Measurements from ENCODE around the gene BRAF. TPM values are rescaled to one million over a fixed set of nuclear protein-coding genes. Genes with fewer than 3 reads are reported as not detected.

Gene BRAF
- total RNA-seq, 1 donor from 2014 or later: 26.0 TPM

DNA sequence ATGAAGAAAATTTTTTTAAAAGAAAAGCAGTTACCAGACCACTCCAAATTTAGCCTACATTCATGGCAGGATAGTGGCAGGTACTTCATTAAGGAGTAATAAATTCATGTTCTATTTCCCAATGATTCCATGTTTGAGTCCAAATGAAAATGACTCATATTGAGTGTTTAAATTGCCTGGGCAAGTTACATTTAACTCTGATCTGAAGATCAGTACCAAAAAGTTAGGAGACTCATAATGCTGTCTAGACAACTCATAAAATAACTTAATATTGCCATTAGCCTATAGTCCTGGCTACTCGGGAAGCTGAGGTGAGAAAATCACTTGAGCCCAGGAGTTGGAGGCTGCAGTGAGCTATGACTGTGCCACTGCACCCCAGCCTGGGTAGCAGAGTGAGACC, 13.0 kb downstream of the BRAF start:
- TF ChIP-seq, protein P1, sequence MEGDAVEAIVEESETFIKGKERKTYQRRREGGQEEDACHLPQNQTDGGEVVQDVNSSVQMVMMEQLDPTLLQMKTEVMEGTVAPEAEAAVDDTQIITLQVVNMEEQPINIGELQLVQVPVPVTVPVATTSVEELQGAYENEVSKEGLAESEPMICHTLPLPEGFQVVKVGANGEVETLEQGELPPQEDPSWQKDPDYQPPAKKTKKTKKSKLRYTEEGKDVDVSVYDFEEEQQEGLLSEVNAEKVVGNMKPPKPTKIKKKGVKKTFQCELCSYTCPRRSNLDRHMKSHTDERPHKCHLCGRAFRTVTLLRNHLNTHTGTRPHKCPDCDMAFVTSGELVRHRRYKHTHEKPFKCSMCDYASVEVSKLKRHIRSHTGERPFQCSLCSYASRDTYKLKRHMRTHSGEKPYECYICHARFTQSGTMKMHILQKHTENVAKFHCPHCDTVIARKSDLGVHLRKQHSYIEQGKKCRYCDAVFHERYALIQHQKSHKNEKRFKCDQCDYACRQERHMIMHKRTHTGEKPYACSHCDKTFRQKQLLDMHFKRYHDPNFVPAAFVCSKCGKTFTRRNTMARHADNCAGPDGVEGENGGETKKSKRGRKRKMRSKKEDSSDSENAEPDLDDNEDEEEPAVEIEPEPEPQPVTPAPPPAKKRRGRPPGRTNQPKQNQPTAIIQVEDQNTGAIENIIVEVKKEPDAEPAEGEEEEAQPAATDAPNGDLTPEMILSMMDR (IDR thresholded peaks at IDR 0.05; ENCODE audit: insufficient read depth, low read depth, low read length): no peak
- no peak for TF ChIP-seq EZH2 (IDR thresholded peaks at IDR 0.05; ENCODE audit: insufficient read depth, low read length)

DNA sequence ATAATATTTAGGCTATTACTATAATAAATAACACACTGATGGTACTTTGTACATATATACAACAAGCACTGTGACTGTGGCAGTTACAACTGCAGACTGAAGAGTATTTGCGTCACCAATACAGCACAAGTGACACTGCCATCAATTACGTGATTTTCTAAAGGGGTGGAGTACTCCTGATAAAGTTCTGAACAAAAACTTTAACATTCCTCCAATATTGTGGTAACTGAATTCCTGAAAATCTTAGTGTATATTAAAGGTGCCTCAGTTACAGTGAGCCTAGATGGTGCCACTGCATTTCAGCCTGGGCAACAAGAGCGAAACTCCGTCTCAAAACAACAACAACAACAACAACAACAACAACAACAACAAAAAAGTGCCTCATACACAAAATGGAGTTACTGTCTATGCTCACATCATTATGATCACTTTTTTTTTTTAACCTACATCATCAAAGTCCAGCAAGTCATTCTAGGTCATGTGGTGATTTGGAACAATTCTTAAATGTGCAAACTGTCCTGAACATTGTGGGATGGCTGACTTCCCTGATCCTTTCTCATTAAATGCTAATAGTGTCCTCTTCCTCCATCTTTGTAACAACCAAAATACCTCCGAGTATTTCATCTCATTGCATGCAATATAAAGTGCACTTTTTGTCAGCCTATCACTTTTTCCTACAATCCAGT, 15.1 kb downstream of the BRAF start:
- Mint-ChIP-seq H3K27ac (ENCODE audit: unreplicated experiment) (no peak overlapping the region), H3K9me3 (ENCODE audit: unreplicated experiment) (no peaks in the 10 kb centered on the region), H3K4me1 (ENCODE audit: low read depth, unreplicated experiment) (peaks cover 14% of the 10 kb centered on the region), H3K4me3 (ENCODE audit: unreplicated experiment) (no peak overlapping the region), H3K27me3 (ENCODE audit: low read depth, unreplicated experiment) (no peaks in the 10 kb centered on the region), H3K36me3 (ENCODE audit: low read depth, unreplicated experiment) (no peaks in the 10 kb centered on the region)
- H3K4me2 ChIP-seq (ENCODE audit: low read length): no peak overlapping the region
- H3K27me3 ChIP-seq (ENCODE audit: insufficient read depth, low read length): no peaks in the 10 kb centered on the region
- no peak for TF ChIP-seq EZH2 (IDR thresholded peaks at IDR 0.05; ENCODE audit: insufficient read depth, low read length)
- TF ChIP-seq, protein P1 (IDR thresholded peaks at IDR 0.05; ENCODE audit: insufficient read depth, low read depth, low read length): no peak
- H3K27ac ChIP-seq (ENCODE audit: low read depth, low read length): no peak overlapping the region
- H2AFZ ChIP-seq (ENCODE audit: low read depth, low read length): no peak overlapping the region
- DNase-seq (ENCODE audit: low read depth) (no peak), FAIRE-seq (no peak)
- H4K20me1 ChIP-seq (ENCODE audit: insufficient read depth, low read length): peaks cover 80% of the 10 kb centered on the region
- H3K36me3 ChIP-seq (ENCODE audit: insufficient read depth, low read length): no peaks in the 10 kb centered on the region
- H3K79me2 ChIP-seq (ENCODE audit: insufficient read depth, low read length): peaks cover 90% of the 10 kb centered on the region
- H3K9ac ChIP-seq (ENCODE audit: low read length): no peak overlapping the region
- H3K4me1 ChIP-seq (ENCODE audit: insufficient read depth, low read length): no peaks in the 10 kb centered on the region
- no peaks in the 10 kb centered on the region for H3K9me3 ChIP-seq (ENCODE audit: insufficient read depth, low read depth, low read length)
- no peak overlapping the region for H3K4me3 ChIP-seq (ENCODE audit: insufficient read depth, low read depth, low read length)

More for the DNA sequence above, 13.0 kb downstream of the BRAF start:
- H3K9me3 Mint-ChIP-seq (ENCODE audit: unreplicated experiment): no peaks in the 10 kb centered on the region
- H3K4me3 Mint-ChIP-seq (ENCODE audit: unreplicated experiment): no peak overlapping the region
- H2AFZ ChIP-seq (ENCODE audit: low read depth, low read length): no peak overlapping the region
- no peaks in the 10 kb centered on the region for H3K36me3 ChIP-seq (ENCODE audit: insufficient read depth, low read length)
- no peaks in the 10 kb centered on the region for H3K27me3 Mint-ChIP-seq (ENCODE audit: low read depth, unreplicated experiment)
- no peak overlapping the region for H3K27ac Mint-ChIP-seq (ENCODE audit: unreplicated experiment)
- no peaks in the 10 kb centered on the region for H3K27me3 ChIP-seq (ENCODE audit: insufficient read depth, low read length)
- no peaks in the 10 kb centered on the region for H3K4me1 ChIP-seq (ENCODE audit: insufficient read depth, low read length)
- no peak overlapping the region for H3K4me3 ChIP-seq (ENCODE audit: insufficient read depth, low read depth, low read length)
- H4K20me1 ChIP-seq (ENCODE audit: insufficient read depth, low read length): peaks cover 84% of the 10 kb centered on the region
- H3K9ac ChIP-seq (ENCODE audit: low read length): no peak overlapping the region
- no peak overlapping the region for H3K27ac ChIP-seq (ENCODE audit: low read depth, low read length)
- no peaks in the 10 kb centered on the region for H3K36me3 Mint-ChIP-seq (ENCODE audit: low read depth, unreplicated experiment)
- FAIRE-seq (no peak), DNase-seq (ENCODE audit: low read depth) (peak; percentile 2)
- H3K79me2 ChIP-seq (ENCODE audit: insufficient read depth, low read length): peaks cover 95% of the 10 kb centered on the region
- no peaks in the 10 kb centered on the region for H3K9me3 ChIP-seq (ENCODE audit: insufficient read depth, low read depth, low read length)
- H3K4me2 ChIP-seq (ENCODE audit: low read length): no peak overlapping the region
- peaks cover 14% of the 10 kb centered on the region for H3K4me1 Mint-ChIP-seq (ENCODE audit: low read depth, unreplicated experiment)

GRCh38 chr7:140908361-140908760, 16.4 kb downstream of the BRAF start:
- no peak for FAIRE-seq
- Histone ChIP-seq H3K4me2 (ENCODE audit: low read length) (no peak overlapping the region), H3K79me2 (ENCODE audit: insufficient read depth, low read length) (peaks cover 89% of the 10 kb centered on the region), H2AFZ (ENCODE audit: low read depth, low read length) (no peak overlapping the region), H4K20me1 (ENCODE audit: insufficient read depth, low read length) (peaks cover 81% of the 10 kb centered on the region), H3K9me3 (ENCODE audit: insufficient read depth, low read depth, low read length) (no peaks in the 10 kb centered on the region), H3K36me3 (ENCODE audit: insufficient read depth, low read length) (no peaks in the 10 kb centered on the region), H3K4me1 (ENCODE audit: insufficient read depth, low read length) (no peaks in the 10 kb centered on the region), H3K9ac (ENCODE audit: low read length) (no peak overlapping the region), H3K27me3 (ENCODE audit: insufficient read depth, low read length) (no peaks in the 10 kb centered on the region), H3K4me3 (ENCODE audit: insufficient read depth, low read depth, low read length) (no peak overlapping the region), H3K27ac (ENCODE audit: low read depth, low read length) (no peak overlapping the region)
- DNase-seq (ENCODE audit: low read depth): no peak
- peaks cover under 1% of the 10 kb centered on the region for H3K9me3 Mint-ChIP-seq (ENCODE audit: unreplicated experiment)
- H3K4me3 Mint-ChIP-seq (ENCODE audit: unreplicated experiment): no peak overlapping the region
- peaks cover 1% of the 10 kb centered on the region for H3K36me3 Mint-ChIP-seq (ENCODE audit: low read depth, unreplicated experiment)
- TF ChIP-seq, protein P1 (IDR thresholded peaks at IDR 0.05; ENCODE audit: insufficient read depth, low read depth, low read length): no peak
- TF ChIP-seq EZH2 (IDR thresholded peaks at IDR 0.05; ENCODE audit: insufficient read depth, low read length): no peak
- no peak overlapping the region for H3K27ac Mint-ChIP-seq (ENCODE audit: unreplicated experiment)
- no peaks in the 10 kb centered on the region for H3K27me3 Mint-ChIP-seq (ENCODE audit: low read depth, unreplicated experiment)
- H3K4me1 Mint-ChIP-seq (ENCODE audit: low read depth, unreplicated experiment): peaks cover 9% of the 10 kb centered on the region

All from astrocyte (in vitro differentiated cells and primary cell).